Nephron progenitor cell (in vitro differentiated cells): ENCODE data around the gene EMC9.
A peak's percentile ranks its signal among the peaks of the same experiment; 100 is the strongest.

ENCODE experiments used
- DNase-seq: peaks from one replicate; pipeline ENCODE4 v3.0.0; 2021
- H3K27ac Mint-ChIP-seq: 2 replicates; pipeline ENCODE4 v1.8.0; 2021; ENCODE audit warnings: mild to moderate bottlenecking, moderate library complexity, mixed read lengths
- H3K27me3 Mint-ChIP-seq: 2 replicates; pipeline ENCODE4 v1.8.0; 2021; ENCODE audit warnings: mild to moderate bottlenecking, low read depth, mixed read lengths; ENCODE audit not compliant: poor library complexity
- H3K36me3 Mint-ChIP-seq: 2 replicates; pipeline ENCODE4 v1.8.0; 2021; ENCODE audit warnings: low read depth, mixed read lengths
- H3K4me1 Mint-ChIP-seq: 2 replicates; pipeline ENCODE4 v1.8.0; 2021; ENCODE audit warnings: mixed read lengths
- H3K4me3 Mint-ChIP-seq: 2 replicates; pipeline ENCODE4 v1.8.0; 2021; ENCODE audit warnings: mild to moderate bottlenecking, moderate library complexity, mixed read lengths
- H3K9me3 Mint-ChIP-seq: 2 replicates; pipeline ENCODE4 v1.8.0; 2021; ENCODE audit warnings: mild to moderate bottlenecking, moderate library complexity, mixed read lengths
- TF ChIP-seq, protein P1 (sequence below): fragments of 200-600 bp; sonication (generic); IDR thresholded peaks from 2 replicates; pipeline ENCODE4 v1.5.0; 2021; ENCODE audit warnings: antibody characterized with exemption

The EMC9 gene

DNA sequence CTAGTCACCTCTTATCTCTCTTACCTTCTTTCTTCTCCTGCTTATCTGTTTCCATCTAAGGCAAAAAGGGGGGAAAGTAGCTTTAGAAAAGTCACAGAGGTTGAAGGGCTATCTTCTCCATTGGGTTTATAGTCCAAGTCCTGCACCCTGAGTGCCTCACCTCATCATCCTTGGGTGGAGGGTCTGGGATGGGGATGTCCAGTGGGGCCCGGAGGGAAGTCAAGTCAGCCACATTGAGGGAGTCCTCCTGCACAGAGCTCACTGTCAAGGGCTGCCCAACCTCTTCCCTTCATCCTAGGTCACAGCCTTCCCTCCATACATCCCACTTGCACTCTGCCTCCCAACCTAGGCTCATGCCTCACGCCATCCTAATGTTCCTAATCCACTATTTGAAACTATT, 3.8 kb upstream of the EMC9 start:
- H3K4me3 Mint-ChIP-seq, result peak overlapping the region; percentile 98
- peaks cover 22% of the 10 kb centered on the region for H3K36me3 Mint-ChIP-seq
- TF ChIP-seq, protein P1, sequence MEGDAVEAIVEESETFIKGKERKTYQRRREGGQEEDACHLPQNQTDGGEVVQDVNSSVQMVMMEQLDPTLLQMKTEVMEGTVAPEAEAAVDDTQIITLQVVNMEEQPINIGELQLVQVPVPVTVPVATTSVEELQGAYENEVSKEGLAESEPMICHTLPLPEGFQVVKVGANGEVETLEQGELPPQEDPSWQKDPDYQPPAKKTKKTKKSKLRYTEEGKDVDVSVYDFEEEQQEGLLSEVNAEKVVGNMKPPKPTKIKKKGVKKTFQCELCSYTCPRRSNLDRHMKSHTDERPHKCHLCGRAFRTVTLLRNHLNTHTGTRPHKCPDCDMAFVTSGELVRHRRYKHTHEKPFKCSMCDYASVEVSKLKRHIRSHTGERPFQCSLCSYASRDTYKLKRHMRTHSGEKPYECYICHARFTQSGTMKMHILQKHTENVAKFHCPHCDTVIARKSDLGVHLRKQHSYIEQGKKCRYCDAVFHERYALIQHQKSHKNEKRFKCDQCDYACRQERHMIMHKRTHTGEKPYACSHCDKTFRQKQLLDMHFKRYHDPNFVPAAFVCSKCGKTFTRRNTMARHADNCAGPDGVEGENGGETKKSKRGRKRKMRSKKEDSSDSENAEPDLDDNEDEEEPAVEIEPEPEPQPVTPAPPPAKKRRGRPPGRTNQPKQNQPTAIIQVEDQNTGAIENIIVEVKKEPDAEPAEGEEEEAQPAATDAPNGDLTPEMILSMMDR, result no peak
- no peak for DNase-seq
- H3K27ac Mint-ChIP-seq, result no peak overlapping the region
- H3K27me3 Mint-ChIP-seq, result no peaks in the 10 kb centered on the region
- peaks cover 54% of the 10 kb centered on the region for H3K4me1 Mint-ChIP-seq
- no peaks in the 10 kb centered on the region for H3K9me3 Mint-ChIP-seq

DNA sequence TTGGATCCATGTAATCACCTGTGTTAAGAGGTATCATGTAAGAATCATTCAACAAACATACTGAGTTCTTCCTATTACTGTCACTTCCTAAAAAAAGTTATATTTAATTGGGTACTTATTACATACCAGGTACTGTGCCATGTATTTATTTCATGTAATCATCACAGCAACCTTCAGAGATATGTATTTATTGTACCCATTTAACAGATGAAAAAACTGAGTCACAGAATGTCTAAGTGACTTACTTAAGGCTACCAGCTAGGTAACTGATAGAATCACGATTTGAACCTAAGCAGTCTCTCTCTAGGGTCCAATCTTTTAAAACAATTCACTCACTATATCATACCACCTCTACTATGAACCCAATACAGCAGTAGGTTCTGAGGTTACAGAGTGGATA, 3.1 kb upstream of the EMC9 start:
- H3K4me3 Mint-ChIP-seq, result no peak overlapping the region
- no peak overlapping the region for H3K27ac Mint-ChIP-seq
- TF ChIP-seq, protein P1, result no peak

DNA sequence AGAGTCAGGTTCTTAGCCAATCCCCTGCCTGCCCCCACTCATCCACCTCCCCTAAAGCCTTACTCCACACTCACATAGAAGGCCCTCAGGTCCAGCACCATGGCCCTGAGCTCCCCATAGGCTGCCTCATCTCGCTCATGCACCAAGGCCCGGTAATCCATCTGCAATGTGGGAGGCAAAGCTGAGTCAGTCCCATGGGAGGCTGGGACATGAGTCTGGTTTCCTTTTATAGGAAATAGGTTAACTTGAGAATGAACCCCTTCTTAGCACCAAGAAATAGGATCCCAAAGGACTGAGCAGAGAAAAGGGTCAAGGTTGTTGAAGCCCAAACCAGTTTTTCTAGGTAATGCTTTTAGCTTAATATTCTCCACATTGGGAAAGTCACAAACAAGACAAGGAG, 2.1 kb upstream of the EMC9 start:
- H3K4me3 Mint-ChIP-seq, result no peak overlapping the region
- TF ChIP-seq, protein P1, result no peak
- peaks cover 62% of the 10 kb centered on the region for H3K4me1 Mint-ChIP-seq

More for the DNA sequence above, 3.1 kb upstream of the EMC9 start:
- Mint-ChIP-seq H3K27me3 (no peaks in the 10 kb centered on the region), H3K4me1 (peaks cover 61% of the 10 kb centered on the region), H3K36me3 (peaks cover 23% of the 10 kb centered on the region), H3K9me3 (no peaks in the 10 kb centered on the region)
- DNase-seq, result no peak

DNA sequence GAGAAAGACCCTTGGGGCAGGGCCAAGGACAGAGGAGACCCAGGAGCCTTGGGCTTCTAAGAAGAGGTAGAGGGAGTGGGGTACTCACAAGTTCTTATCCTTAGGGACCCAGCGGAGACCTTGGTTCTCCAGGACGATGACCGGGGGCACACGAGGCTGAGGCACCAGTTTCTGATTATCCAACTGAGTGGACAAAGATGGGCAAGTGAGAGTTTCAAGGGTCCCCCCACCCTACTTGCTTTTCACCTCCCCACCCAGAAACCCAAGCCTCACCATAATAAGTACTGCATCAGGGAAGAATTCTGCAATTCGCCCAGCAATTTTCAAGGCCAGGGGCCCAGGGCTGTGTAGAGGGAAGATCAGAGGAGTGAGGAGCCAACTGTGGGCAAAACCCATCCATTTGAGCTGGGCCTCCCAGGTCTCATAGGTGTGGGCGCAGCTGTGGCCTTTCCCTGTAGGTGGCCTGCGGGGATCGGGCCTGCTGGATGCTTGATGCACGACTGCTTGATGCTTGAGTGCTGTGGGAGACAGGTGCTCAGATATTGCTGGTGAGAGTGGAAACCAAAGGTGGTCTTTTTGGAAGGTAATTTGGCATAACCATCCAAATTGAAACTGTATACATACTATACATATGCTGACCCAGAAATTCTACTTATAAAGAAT, 2.0 kb downstream of the EMC9 start:
- Mint-ChIP-seq H3K4me3 (peak overlapping the region; percentile 95), H3K27me3 (peaks cover 18% of the 10 kb centered on the region), H3K27ac (no peak overlapping the region), H3K4me1 (peaks cover 58% of the 10 kb centered on the region), H3K9me3 (no peaks in the 10 kb centered on the region), H3K36me3 (peaks cover 30% of the 10 kb centered on the region)
- TF ChIP-seq, protein P1, result no peak
- DNase-seq, result no peak

More for the DNA sequence above, 2.1 kb upstream of the EMC9 start:
- H3K9me3 Mint-ChIP-seq, result no peaks in the 10 kb centered on the region
- no peaks in the 10 kb centered on the region for H3K27me3 Mint-ChIP-seq
- H3K27ac Mint-ChIP-seq, result no peak overlapping the region
- H3K36me3 Mint-ChIP-seq, result peaks cover 24% of the 10 kb centered on the region
- DNase-seq, result no peak

DNA sequence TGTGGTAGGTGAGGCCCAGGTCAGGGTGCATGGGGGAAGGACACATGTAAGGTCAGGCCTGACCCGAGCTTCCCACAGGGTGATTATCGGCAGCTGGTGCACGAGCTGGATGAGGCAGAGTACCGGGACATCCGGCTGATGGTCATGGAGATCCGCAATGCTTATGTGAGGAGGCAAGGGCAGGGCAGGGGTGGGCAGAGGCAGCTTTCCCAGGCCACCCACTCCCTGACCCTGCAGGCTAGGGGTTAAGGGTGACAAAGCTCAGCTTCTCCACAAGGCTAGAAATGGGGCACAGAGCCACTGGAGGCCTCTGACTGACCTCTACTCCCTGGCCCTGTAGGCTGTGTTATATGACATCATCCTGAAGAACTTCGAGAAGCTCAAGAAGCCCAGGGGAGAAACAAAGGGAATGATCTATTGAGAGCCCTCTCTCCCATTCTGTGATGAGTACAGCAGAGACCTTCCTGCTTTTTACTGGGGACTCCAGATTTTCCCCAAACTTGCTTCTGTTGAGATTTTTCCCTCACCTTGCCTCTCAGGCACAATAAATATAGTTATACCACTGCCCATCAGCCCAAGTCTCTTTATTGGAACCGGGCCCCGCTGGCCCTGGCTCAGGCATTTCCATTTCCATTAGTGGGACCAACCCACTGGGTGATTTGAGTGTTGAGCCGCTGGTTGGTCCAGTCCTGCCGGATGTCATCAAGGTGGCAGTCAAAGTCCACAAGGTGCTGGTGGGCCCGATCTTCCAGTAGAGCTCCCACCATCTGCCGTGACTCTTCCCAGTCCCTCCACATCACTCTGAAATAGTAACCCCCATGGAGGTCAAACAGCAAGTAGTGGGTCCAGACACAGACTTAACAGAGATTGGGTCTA, 2.8 kb downstream of the EMC9 start:
- H3K9me3 Mint-ChIP-seq, result no peaks in the 10 kb centered on the region
- no peak overlapping the region for H3K27ac Mint-ChIP-seq
- H3K4me1 Mint-ChIP-seq, result peaks cover 55% of the 10 kb centered on the region
- DNase-seq, result no peak
- TF ChIP-seq, protein P1, result no peak
- peak overlapping the region; percentile 95 for H3K4me3 Mint-ChIP-seq
- peaks cover 25% of the 10 kb centered on the region for H3K36me3 Mint-ChIP-seq
- H3K27me3 Mint-ChIP-seq, result peaks cover 18% of the 10 kb centered on the region
